Esophagus muscularis mucosa (tissue), 4 donors: ENCODE results near the gene LIMCH1.

Experiments
- EP300 ChIP-seq: sonication (generic); formaldehyde crosslinking; IDR thresholded peaks from one replicate; pipeline ENCODE4 v1.6.1; 2017; ENCODE audit warnings: antibody characterized with exemption
- POLR2A ChIP-seq: fragments of 450-650 bp; IDR thresholded peaks from one replicate; pipeline ENCODE4 v1.6.1; 2017; ENCODE audit warnings: antibody characterized with exemption, moderate library complexity, mild to moderate bottlenecking, low read depth
- POLR2AphosphoS5 ChIP-seq, 2 donors: sonication (generic); formaldehyde crosslinking; IDR thresholded peaks; one replicate each; pipeline ENCODE4 v1.6.1; 2017; ENCODE audit warnings: antibody characterized with exemption in 2 of 2
- TF ChIP-seq, protein P1 (sequence below), 3 experiments: fragments of 200-600 bp in 2 of 3; fragments of 450-650 bp in 1 of 3; sonication (generic) in 2 of 3; IDR thresholded peaks; one replicate each; pipeline ENCODE4 v1.5.1; 2017 to 2019; ENCODE audit warnings: antibody characterized with exemption in 3 of 3, mild to moderate bottlenecking in 2 of 3, moderate library complexity in 1 of 3

- TF ChIP-seq, protein P1, sequence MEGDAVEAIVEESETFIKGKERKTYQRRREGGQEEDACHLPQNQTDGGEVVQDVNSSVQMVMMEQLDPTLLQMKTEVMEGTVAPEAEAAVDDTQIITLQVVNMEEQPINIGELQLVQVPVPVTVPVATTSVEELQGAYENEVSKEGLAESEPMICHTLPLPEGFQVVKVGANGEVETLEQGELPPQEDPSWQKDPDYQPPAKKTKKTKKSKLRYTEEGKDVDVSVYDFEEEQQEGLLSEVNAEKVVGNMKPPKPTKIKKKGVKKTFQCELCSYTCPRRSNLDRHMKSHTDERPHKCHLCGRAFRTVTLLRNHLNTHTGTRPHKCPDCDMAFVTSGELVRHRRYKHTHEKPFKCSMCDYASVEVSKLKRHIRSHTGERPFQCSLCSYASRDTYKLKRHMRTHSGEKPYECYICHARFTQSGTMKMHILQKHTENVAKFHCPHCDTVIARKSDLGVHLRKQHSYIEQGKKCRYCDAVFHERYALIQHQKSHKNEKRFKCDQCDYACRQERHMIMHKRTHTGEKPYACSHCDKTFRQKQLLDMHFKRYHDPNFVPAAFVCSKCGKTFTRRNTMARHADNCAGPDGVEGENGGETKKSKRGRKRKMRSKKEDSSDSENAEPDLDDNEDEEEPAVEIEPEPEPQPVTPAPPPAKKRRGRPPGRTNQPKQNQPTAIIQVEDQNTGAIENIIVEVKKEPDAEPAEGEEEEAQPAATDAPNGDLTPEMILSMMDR (IDR thresholded peaks at IDR 0.05), result no peak
- no peak for TF ChIP-seq POLR2AphosphoS5 (IDR thresholded peaks at IDR 0.05)
- TF ChIP-seq POLR2A, result no peak
- TF ChIP-seq EP300, result no peak
These were observed 5.1 kb upstream of the LIMCH1 start for GRCh38 chr4:41532882-41533281.
